ENCODE results near the gene FEM1A.
A peak's percentile ranks its signal among the peaks of the same experiment; 100 is the strongest.
"Not testable (repeated sequence)": the region's sequence is repeated elsewhere in the genome, so short reads cannot be mapped to it uniquely, and the experiment has no call there.

FEM1A gene

GRCh38 chr19:4775627-4776152 lies 15.8 kb upstream of the FEM1A start:
- no peak for DNase-seq

DNA sequence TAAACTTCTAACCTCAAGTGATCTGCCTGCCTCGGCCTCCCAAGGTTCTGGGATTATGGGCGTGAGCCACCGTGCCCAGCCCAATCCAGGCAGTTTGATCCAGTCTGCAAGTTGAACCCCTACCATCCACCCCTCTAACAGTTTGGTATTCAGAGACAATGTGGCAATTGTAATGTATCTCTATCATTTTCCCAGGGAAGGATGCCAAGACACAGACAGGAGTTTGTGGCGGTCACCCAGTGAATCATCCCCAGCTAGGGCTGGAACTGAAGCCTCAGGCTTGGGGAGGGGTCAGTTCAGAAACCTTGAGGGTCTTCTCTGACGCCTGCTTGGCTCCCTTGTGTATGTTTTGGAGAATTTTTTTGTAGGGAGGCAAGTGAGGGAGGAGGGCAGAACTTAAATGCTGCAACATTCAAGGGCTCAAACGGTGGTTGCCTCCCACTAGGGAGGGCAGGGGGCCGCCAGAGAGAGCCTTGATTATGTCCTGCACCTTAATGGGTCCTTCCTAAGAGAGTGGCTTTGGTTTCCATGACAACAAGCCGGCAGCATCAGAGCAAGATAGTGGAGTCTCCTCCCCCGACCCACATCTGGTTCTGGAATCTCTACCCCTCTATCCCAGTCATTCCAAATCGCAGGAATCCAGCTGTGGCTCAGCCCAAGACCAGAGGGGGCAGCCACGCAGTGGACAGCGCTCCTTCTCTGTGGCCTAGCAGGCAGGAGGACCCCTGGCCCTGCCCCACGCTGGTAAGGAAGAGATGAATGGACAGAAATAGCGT lies 14.9 kb upstream of the FEM1A start:
- DNase-seq: no peak

DNA sequence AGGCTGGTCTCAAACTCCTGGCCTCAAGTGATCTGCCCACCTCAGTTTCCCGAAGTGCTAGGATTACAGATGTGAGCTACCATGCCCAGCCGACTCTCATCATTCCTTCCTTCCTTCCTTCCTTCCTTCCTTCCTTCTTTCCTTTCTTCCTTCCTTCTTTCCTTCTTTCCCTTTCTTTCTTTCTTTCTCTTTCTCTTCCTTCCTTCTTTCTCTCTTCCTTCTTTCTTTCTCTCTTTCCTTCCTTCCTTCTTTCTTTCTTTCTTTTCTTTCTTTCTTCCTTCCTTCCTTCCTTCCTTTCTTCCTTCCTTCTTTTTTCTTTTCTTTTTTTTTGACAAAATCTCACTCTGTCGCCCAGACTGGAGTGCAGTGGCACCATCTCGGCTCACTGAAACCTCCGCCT lies 13.4 kb upstream of the FEM1A start:
- DNase-seq: not testable (repeated sequence)

DNA sequence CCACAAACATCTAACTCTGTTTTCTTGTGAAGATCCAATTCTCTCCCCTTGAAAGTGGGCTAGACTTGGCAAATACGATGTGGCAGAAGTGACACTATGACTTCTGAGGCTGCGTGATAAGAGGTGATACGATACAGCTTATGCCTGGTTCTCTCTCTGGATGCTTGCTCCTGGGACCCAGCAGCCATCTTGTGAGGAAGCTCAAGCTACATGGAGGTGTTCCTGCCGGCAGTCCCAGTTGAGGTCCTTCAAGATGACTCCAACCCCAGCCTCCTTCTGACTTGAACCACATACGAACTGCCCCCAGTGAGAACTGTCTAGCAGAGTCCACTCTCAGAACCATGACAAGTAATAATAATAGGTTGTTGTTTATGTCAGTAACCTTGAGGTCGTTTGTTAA lies 10.7 kb upstream of the FEM1A start:
- DNase-seq: no peak

DNA sequence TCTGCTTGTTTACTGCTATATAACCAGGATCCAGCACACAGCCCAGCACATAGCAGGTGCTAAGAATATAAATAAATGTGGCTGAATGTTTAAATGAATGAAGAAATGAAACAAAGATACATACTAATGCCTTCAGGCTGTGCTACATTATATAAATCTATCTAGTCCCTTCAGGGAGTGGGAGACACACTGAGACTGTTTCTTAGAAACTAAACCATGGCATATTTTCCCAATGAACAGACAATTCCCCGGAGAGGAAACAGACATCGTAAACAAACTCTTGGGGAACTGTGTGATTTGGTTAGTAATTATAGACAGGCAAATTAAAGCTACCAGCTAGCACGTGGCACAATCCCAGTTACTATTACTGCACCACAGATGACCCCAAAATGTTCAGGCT lies 9.7 kb upstream of the FEM1A start:
- DNase-seq: no peak

- DNase-seq: not testable (repeated sequence)
Observed at GRCh38 chr19:4786412-4787016, 5.0 kb upstream of the FEM1A start.

GRCh38 chr19:4792019-4792865 lies 708 bp downstream of the FEM1A start:
- not testable (repeated sequence) for DNase-seq

DNA sequence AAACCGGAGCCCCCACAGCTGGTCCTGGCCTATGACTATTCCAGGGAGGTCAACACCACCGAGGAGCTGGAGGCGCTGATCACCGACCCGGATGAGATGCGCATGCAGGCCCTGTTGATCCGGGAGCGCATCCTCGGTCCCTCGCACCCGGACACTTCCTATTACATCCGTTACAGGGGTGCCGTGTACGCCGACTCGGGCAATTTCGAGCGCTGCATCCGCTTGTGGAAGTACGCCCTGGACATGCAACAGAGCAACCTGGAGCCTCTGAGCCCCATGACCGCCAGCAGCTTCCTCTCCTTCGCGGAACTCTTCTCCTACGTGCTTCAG lies 1.3 kb downstream of the FEM1A start:
- not testable (repeated sequence) for DNase-seq

DNA sequence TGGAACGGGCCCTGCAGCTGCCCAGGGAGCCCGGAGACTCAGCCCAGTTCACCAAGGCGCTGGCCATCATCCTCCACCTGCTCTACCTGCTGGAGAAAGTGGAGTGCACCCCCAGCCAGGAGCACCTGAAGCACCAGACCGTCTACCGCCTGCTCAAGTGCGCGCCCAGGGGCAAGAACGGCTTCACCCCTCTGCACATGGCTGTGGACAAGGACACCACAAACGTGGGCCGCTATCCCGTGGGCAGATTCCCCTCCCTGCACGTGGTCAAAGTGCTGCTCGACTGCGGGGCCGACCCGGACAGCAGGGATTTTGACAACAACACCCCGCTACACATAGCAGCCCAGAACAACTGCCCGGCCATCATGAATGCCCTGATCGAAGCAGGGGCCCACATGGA lies 1.7 kb downstream of the FEM1A start:
- DNase-seq: not testable (repeated sequence)

GRCh38 chr19:4794971-4795370 lies 3.4 kb downstream of the FEM1A start:
- no peak for DNase-seq

- no peak for DNase-seq
Observed at GRCh38 chr19:4795400-4795799, 3.9 kb downstream of the FEM1A start.

DNA sequence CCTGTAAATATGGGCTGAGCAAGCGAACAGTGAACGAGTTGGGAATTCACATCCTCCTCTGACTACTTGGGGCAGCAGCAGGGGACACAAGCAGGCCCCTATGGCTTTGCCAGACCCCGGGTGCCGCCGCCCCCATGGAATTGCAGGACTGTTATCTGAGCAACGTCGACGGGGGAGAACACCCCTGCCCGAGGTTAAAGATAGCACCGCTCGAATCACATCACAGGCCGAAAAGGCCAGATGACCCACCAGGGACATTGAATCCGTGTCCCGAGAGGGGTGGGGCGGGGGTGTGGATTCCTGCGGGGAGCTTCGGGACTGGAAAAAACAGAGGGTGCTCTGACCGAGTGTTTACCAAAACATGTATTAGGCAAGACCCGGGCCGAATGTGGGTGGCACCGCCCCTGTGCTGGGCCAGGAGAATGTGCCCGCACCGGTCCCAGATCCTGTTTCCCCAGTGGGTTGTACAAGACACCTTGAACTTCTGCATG lies 9.1 kb downstream of the FEM1A start:
- no peak for DNase-seq

DNA sequence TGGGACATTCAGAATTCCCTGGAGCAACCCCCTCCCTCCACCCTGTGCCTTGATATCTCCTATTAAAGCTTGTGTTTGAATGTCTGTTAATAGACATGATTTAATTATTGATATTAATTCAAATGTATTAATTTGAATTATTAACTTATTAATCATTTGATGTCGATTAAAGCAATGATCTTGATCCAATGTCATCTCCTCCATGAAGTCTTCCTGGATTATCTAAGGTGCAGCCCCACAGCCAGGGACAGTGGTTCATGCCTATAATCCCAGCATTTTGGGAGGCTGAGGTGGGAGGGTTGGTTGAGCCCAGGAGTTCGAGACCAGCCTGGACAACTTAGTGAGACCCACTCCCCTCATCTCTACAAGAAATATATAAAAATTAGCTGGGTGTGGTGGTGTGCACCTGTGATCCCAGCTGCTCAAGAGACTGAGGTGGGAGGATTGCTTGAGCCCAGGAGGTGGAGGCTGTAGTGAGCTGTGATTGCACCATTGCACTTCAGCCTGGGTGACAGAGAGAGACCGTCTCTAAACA lies 9.6 kb downstream of the FEM1A start:
- DNase-seq: no peak

DNA sequence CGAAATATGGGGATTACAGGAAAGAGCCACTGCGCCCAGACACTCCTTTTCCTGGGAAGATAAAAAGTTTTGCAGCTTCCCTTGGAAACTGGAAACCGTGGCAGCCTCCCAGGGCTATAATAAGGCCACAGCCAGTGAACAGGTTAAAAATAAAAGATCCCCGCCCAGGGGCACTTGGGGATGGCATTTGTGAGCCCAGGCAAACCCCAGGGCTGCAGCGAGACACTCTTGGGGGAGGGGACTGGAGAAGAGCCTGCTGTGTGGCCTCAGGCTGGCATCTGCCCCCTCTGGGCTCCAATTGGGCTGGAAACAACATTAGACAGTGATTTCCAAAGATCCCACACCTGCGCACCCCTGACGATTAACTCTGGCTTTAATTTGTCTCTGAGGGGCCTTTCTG lies 11.2 kb downstream of the FEM1A start:
- no peak for DNase-seq

GRCh38 chr19:4803736-4804695 lies 12.5 kb downstream of the FEM1A start:
- DNase-seq: peak; percentile 81

DNA sequence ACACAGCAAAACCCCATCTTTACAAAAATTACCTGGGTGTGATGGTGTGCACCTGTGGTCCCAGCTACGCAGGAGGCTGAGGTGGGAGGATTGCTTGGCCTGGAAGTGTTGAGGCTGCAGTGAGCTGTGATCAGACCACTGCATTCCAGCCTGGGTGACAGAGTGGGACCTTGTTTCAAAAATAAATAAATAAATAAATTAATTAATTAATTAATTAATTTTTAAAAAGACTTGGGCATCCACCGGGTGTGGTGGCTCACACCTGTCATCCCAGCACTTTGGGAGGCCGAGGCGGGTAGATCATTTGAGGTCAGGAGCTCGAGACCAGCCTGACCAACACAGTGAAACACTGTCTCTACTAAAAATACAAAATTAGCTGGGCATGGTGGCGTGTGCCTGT lies 13.6 kb downstream of the FEM1A start:
- not testable (repeated sequence) for DNase-seq

DNA sequence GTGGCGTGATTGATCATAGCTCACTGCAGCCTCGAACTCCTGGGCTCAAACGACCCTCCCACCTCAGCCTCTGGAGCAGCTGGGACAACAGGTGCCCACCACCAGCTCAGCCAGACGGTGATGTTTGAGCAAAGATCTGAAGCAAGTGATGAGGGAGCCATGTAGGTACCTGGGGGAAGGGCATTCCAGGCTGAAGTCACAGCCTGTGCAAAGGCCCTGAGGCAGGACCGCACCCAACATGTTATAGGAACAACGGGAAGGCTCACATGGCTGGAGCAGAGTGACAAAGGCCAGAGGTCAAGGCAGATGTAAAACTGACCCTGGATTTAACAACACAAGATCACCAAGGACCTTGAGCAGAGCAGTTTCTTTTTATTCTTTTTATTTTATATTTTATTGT lies 14.8 kb downstream of the FEM1A start:
- DNase-seq: no peak

DNA sequence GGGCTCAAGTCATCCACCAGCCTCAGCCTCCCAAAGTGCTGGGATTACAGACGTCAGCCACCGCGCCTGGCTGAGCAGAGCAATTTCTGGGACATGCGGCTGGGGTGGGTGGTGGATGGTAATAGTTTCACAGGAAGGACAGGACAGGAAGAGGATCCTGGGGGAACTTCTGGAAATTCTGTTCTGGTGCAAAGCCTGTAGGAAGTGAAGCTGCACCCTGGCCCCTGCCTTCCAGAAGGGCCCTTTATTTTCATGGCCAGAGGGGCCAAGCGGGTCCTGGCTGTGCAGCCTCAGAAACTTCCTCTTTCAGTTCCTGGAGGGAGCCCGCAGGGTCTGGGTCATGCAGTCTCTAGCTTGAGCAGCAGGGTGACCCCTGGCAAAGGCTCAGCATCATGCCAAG lies 15.7 kb downstream of the FEM1A start:
- DNase-seq: peak; percentile 65

- DNase-seq: peak; percentile 80
Observed at GRCh38 chr19:4811328-4812131, 20.0 kb downstream of the FEM1A start.

- no peak for DNase-seq
Observed at GRCh38 chr19:4814625-4815425, 23.3 kb downstream of the FEM1A start.

Measured in femur (tissue), 1 donor.